ENCODE measurements around the gene ANO1.

ANO1 gene

DNA sequence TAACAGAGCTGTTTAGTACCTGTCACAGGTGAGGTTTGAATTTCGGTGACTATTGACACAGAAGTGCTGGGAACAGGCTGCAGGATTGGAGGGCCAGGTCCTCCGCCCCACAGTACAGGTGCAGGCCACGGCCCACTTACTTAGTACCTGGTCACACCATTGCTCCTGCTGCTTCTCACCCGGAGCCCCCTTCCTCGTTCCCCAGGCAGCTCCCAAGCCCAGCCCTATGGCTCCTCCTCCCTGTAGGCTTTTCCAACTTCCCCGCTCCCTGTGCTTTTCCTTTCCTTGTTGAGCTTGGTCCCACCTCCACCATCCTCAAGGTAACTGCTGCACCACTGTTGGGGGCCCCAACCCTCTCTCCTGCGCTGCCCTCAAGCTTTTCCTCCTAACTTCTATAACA, 27.9 kb upstream of the ANO1 start:
- no peak for DNase-seq

DNA sequence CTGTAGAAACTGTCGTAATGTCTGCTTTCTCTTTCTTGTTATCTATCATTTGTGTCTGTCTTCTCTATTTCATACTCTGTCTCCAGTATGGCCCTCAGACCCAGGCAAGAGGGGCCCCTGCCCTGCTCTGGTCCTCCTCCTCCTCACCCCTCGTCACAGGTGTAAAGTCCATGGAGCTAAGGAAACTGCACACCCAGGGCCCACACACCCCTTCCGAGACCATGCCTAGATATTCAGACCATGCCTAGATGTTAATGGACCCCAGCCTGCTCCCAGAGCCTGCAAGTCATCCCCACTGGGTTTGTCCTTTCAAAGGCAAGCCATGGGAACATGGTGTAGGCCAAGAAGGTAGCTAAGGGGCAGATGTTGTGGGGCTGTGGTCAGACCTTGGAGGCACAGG, 24.1 kb upstream of the ANO1 start:
- DNase-seq = no peak

DNA sequence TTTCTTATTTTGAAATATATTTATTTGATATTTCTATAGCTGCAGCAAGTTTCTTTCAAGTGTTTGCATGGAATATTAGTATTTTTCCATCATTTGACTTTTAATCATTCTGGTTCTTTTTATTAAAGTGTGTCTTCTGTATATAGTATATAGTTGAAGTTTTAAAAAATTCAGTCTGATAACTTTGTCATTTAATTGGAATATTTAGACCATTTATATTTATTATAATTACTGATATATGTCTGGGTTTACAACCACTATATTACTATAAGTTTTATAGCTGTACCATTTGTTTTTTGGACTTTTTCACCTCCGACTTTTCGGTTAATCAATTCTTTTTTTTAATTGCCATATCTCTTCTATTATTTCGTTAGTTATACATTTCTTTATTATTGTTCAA, 22.7 kb upstream of the ANO1 start:
- no peak for DNase-seq

DNA sequence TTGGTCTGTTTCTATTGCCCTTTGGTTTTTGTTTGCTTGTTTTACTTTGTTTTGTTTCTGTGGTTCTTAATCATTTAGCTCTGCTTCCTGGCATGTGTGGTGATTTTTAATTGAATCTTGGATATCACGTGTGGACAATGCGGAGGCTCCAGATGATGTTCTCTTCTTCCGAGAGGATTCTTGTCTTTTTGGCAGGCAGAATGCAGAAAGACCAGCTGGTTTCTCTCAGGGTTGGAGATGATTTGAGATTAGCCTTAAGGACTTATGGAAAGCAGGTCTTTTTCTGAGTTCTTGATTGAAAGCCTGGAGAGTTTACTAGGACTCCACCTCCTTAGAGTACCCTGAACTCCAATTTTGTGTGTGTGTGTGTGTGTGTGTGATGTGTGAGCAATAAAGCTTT, 21.0 kb upstream of the ANO1 start:
- DNase-seq = no peak

DNA sequence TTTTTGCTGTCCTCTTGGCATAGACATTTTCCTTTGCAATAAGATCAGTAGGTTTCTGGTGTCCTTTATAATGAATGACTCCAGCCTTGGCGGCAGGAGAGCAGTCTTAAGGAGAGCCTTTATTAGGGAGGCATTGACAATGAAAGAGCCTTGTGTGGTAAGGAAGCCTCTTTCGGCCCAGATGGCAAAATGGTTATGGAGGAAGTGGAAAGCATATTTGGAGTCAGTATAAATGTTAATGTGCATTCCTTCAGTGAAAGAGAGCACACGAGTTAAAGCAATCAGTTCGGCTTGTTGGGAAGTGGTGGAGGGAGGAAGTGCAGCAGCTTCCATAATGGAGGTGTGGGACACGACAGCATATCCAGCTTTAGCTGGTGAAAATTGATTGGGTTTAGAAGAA, 18.1 kb upstream of the ANO1 start:
- no peak for DNase-seq

DNA sequence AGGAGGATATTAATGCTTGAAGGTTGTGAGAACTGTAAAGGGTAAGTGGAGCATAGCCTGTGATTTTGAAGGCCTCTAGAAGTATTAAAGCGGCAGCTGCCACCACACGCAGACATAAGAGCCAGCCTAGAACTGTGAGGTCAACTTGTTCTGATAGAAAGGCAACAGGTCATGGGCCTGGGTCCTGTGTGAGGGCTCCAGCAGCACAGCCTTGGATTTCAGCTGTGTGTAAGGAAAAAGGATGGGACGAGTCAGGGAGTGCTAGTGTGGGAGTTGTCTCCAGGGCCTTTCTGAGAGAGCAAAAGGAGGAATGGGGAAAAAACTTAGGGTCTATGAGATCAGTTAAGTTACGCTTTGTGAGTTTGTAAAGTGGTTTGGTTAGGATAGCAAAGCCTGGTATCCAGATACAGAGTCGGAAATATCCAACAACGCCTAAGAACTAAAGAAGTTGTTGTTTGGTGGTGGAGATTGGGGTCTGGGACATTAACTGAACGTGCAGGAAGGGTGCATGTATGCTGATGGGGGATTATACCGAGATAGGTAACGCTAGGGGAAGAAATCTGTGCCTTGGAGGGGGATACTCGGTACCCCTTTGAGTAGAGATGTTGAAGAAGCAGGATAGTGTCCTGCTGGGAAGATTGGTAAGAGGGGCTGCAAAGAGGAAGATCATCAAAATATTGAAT, 17.4 kb upstream of the ANO1 start:
- no peak for DNase-seq

DNA sequence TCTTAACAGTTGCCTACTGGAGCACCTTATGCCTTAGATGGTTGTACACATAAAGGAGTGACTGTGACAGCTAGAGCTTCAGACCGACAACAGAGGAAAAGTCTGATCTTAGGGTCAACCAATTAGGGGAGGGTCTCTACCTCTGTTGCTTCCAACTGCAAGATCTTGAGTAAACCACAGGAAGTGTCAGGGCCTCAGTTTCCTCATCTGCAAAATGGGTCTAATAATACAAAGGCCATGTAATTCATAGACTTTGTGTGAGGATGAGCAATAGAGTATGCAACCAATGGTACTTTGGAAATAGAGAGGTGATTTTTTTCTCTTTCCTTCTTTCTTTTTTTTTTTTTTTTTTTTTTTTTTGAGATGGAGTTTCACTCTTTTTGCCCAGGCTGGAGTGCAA, 16.4 kb upstream of the ANO1 start:
- no peak for DNase-seq

DNA sequence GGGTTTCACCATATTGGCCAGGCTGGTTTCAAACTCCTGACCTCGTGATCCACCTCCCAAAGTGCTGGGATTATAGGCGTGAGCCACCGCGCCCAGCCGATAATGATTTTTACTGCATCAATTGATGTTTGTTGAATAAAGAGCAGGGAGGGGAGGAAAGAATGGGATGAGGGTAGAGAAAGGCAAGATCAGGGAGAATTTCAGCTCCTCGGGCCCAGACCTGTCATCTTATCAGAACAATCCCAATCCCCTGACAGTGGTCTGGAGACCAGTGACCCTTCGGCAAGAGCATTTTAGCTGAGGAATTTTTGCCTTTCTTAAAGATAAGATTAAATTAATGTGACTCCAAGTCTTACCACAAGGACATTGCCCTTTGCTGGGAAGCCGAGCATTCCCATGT, 15.0 kb upstream of the ANO1 start:
- DNase-seq = no peak

DNA sequence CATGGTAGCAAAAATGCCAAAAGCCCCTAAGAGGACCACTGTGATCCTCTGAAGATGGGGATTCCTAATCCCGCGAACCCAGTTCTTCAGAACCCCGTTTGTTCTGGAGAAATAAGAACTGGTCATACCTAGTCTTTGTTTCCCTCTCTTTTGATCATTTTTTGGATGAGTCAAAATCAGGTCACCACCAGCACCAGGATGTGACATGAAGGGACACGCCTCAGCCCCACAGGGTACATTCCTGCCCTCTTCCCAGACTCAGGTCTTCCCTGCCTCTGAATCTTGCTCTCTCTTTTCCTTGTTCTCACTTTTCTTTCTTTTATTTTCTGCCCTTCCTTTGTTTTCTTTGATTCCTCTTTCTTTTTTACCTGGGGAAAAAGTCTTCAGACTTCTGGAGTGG, 14.6 kb upstream of the ANO1 start:
- DNase-seq = no peak

DNA sequence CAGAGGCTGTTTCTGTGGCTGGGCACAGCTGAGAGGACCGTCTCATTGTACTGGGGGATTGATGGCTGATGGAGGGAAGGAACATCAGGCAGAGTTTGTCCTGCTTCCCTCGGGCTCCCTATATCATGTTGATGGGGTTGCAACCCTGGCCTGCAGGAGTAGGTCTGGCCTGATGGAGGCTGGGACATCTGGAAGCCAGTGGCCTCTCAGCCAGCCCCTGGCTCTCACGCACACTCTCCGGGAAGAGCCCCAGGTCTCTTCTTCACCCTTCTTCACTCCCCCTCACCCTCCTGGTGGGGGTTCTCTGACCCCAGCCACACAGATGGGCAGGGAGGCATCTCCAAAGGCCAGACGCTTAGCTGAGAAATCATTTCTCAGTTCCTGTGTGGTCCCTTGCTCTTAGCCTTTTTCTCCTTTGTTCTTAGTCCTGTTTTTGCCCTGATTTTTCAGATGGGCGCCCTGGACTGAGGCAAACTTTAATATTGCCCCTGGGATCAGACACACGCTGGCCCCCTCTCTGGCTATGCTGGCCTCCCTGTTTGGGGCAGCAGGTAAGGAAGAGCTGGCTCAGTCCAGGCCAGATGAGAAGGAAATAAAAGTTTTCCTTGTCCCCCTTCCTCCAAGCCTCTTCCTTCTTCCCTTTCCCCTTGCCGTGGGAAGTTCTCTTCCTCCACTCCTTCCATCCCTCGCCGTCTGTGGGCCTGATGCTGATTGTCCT, 13.9 kb upstream of the ANO1 start:
- DNase-seq = no peak

DNA sequence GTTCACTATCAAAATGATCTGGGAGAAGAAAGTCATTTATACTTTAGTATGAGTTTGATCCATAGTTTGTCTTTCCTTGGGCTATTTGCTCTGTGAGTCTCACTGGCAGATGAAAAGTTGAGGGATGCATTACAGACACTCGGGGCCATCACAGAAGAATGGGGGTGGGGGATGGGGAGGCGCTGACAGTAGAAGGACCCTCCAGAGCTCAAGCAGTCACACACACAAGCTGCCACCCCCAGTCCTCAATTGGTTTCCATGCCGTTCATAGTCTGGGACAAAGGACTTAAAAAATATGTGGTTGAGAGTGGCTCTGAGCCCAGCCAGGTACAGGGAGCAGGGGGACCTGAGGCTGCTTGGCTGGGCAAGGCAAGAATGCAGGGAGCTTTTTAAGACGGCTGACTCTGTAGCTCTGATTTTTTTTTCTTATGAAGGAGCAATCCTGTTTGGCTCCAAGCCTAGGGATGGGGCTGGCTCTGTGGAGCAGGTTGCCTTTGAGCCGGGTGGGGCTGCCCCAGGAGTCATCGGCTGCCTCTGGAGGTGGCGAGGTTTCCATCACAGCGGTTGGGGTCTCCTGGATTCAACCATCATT, 13.3 kb upstream of the ANO1 start:
- no peak for DNase-seq

DNA sequence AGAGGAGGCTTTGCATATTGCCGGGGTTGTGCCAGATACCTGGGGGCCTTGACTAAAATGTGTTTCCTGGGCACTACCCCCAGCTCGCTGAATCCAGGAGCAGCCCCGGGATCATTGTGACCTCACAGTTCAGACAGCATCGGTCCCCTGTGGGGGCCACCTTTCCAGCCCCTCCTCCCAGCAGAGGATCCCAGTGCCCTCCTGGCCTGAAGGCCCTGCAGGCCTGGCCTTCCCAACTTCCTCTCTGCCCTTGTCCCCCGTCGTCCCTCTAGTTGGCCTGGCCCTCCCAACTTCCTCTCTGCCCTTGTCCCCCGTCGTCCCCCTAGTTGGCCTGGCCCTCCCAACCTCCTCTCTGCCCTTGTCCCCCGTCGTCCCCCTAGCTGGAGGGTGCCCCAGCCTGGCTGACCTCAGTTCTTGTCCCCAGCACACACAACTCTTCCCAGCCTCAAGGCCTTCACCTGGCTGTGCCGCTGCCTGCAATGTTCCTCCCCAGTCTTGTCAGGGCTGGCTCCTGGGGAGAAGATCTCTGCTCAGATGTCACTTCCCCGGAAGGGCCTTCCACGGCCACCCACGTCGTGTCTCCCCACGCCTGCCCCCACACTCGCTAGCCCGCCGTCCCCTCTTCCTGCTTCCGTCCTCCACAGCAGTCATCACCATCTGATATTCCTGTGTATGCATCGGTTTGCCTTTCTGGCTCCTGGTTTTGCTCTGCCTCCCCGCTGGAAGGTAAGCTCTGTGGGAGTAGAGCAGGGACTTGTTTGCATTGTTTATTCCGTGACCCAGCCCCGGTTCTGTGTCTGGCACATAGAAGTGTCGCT, 12.6 kb upstream of the ANO1 start:
- no peak for DNase-seq

DNA sequence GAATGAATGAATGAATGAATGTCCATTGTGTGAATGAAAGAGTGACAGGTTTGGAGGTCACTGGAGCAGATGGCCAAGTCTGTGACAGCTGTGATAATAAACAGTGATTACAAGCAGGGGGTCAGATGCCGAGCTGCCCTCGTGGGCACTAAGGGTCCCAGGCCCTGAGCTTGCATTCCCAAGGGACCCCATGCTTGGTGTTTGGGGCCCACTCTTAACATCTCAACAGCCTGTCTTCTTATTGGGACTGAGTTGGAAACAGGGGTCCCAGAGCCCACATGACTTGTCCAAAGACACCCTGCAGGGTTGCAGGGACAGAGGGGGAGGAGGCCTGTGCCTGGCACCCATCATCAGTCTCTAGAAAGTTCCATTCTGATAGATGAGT, 12.0 kb upstream of the ANO1 start:
- DNase-seq = no peak

DNA sequence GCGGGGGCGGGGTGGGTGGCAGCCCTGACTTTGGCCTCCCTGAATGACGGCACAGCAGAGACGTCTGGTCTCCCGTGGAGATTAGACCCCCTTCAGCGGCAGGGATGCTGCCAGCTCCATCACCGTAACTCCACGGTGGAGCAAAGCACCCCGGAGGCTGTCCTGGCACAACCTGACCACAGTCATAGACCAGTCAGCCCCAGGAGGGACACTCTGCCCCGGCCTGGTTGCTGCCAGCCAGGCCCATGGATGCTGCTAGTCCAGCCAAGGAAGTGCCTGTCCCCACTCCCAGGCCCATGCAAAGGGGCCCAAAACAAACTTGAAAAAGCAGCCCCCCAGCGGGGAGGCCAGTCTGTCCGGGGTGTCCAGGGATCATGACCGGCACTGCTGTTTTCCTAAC, 11.5 kb upstream of the ANO1 start:
- no peak for DNase-seq

DNA sequence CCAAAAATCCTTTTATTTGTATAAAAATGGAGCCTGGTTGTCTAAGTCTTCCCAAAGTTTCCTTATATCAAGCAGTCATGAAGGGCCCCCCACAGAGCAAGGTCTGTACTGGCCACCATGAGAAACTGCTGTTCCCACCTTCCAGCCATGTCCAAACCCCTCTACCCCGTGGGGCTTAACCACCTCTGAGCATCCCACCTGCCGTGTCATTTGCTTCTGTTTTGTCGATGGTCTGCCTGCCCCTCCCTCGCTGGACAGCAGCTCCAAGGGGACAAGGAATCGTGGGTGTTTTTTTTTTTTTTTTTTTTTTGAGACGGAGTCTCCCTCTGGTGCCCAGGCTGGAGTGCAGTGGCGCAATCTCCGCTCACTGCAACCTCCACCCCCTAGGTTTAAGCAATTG, 11.1 kb upstream of the ANO1 start:
- DNase-seq = no peak

DNA sequence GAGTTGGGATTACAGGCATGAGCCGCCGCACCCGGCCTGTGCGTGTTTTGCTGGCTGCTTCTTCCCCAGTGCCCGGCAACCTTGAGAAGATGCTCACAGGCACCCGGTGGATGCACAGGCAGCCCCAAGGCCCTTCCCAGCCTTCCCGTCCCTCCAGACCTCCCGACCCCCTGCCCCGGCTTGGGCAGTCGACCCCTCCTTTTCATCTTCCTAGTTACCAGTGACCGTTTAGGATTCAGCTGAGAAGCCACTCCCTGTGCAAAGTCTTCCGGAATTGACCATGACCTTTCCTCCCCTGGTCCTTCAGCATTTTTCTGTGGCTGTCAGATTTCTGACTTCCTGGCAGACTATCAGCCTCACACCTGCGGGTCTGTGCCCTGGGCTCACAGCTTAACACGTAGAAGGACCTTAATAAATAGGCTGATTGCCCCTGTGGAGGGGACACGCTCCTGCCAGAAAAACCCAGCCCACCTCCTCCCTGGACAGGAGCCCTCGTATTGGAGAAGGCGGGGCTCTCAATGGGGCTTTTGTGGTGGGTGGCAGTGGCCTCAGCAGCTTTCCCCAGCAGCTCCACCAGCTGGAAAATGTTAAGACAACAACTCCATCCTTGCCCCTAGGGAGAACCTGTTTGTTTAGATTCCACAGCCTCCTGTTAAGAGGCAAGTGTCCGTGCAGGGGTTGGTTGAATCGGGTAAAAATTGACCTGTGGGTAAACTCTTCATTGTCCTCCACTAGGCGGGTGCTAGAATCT, 10.4 kb upstream of the ANO1 start:
- no peak for DNase-seq

DNA sequence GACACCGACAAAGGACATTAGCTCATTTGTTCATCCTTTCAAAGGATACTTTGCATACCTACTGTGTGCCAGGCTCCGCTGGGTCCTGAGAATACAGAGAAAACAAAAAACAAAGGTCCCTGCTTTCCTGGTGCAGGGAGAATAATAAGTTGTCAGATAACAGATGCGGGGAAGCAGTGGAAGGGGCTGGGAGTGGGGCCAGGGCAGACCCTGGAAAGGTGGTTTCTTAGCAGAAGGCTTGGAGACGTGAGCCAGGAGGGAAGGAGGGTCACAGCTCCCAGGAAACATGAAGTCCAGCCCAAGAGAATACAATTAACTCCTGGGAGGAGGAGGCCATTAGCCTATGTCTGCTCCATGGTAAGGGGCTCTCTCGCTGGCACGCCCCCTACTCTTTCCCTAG, 9.8 kb upstream of the ANO1 start:
- no peak for DNase-seq

DNA sequence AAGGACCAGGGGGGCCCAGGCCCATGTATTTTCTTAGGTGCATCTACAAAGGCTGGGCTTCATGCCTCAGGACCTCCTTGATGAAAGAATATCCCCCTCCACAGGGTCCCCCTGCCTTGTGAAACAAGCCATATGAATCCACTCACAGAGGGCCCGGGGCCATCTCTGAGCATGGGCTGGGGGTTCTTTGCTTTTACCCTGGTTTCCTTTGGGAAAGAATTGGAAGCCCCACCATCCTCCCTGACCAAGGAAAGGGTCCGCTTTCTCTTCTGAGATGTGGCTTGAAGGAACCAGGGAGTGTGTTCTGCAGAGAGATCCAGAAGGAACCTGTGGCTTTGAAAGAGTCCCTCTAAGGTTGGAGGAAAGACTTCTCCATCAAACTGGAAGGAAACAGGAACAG, 9.2 kb upstream of the ANO1 start:
- DNase-seq = no peak

DNA sequence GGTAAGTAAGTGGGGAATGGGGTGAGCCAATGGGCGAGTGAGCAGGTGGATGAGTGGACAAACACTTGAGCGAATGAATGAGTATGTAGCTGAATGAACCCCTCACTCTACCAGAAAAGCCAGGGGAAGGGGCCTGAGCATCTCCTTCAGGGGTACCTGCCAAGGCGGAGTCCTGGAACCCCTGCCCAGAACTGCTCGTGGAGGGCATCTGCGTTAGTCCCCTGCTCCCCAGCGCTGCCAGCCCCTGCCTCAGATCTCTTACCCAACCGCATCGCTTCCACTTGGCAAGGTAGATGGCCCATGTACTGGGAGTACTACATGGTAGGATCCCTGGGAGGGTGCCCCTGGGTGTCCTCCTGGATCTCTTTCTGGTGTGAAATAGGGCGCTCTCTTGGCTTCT, 7.4 kb upstream of the ANO1 start:
- DNase-seq = no peak

DNA sequence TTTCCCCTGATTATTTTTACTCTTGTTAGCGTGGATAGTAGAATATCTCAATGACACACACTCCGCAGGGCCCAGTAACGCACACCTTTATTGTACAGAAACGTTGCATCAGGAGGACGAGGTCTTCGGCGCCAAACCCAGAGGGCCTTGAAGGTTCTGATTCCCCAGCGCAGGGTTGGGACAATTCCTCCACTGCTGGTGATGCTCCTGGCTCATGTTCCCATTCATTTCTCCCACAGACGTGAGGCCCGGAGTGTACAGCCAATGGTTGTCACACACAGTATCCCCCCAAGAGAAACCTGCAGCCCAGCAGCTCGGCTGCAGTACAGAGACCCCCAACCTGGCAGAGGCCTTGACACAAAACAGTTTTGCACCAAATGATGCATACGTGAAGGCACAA, 6.1 kb upstream of the ANO1 start:
- DNase-seq = no peak

DNA sequence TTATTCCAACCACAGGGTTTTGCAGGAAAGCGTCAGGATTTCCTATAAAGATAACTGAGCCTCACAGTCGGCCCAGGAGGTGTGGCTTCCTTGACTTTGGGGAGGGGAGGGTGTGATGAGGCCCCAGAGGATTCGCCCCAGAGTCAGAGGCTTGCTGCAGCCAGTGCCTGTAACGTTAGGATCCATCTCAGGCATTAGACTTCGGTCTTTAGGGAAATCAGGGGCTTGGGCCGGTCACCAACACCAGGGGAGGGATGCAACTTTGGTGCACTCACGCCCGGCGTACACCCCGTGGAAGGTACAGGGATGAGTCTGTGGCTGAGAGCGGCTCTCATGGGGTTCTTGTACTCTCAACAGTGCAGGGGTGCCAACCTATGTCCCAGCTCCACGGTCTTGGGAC, 5.7 kb upstream of the ANO1 start:
- DNase-seq = no peak
